ENCODE results near the gene CFAP99.
"Not testable (repeated sequence)": the region's sequence is repeated elsewhere in the genome, so short reads cannot be mapped to it uniquely, and the experiment has no call there.

CFAP99 gene

DNA sequence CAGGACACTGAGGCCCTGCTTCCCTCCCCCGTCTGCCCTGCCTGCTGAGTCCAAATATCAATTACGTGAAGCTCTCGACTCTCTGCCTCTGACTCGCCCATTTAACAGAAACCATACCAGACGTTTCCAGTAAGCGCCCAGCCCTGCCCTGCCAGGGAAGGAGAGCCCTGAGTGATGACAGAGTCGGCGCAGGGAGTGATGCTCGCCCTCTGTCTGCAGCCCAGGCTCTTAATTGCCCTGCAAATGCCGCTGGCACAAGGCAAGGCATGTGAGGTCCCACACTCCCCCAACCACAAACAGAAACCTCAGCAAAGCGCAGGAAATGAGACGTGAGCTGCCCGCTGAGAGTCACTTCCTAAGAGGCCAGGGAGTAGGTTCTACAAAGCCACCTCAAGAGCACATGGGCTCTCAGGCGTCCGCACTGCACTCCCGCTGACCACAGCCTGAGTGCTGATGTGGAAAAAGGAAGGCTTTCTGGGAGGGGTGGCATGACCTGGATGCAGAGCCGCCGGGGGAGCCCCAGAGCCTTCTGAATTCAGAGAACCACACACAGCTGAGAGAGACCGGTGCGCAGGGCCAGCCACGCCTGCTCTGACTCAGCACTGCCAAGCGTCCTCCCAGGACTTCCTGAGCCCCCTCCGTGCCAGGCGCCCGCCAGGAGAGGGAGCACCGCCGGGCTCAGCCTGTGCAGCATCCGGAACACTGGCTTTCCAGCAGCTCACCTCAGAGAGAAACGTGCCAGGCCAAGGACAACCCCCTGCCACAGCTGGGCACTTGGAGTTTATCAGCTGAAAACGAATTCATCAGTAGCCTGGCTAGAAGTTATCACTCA lies 5.7 kb upstream of the CFAP99 start:
- FAIRE-seq, result no peak

- FAIRE-seq, result no peak
Observed at GRCh38 chr4:2413821-2414610, 4.7 kb upstream of the CFAP99 start.

DNA sequence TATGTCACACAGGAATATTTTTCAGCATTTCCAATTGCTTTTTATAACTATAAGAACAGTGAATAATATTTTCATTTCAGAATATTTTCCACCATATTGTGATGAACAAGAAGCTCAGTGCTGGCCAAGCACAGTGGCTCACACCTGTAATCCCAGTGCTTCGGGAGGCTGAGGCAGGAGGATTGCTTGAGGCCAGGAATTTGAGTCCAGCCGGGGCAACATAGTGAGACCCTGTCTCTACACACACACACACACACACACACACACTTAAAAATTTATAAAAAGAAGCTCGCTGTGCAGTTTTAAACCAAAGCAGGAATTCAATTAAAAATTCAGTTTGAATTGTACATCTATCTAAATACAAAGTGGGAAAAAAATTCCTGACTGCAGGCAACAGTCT lies 3.5 kb upstream of the CFAP99 start:
- FAIRE-seq, result no peak

DNA sequence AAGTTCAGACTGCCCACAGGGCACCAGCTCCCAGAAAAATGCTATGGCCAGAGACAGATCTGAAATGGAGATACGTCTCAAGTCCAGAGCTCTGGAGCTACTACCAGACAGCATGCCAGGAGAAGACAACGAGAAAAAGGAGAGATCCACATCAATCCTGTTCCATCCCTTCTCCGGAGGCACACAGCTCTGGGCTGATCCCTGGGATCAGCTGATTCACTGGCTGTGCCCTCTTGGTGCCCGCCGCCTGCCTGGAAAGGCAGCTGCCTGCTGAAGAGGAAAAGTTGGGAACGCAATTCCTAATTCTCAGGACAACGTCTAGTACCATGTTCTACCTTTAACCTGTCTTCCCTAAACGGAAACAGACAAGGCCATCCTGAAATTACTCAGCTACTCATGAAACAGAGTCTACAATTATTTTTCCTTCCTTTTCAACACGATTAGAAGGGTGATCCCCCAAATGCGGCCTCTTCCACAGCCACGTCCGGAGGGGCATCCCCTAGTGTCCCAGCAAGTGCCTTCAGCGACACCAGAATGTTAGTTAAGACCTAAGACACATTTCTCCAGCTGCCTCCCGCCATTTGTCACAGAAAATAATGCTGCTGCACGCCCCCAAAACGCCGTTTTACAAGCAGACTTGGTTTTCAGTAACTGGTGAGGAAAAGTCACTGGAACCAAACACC lies 2.7 kb upstream of the CFAP99 start:
- FAIRE-seq, result no peak

- no peak for FAIRE-seq
Observed at GRCh38 chr4:2416564-2417225, 2.1 kb upstream of the CFAP99 start.

GRCh38 chr4:2417226-2417764 lies 1.5 kb upstream of the CFAP99 start:
- FAIRE-seq, result no peak

DNA sequence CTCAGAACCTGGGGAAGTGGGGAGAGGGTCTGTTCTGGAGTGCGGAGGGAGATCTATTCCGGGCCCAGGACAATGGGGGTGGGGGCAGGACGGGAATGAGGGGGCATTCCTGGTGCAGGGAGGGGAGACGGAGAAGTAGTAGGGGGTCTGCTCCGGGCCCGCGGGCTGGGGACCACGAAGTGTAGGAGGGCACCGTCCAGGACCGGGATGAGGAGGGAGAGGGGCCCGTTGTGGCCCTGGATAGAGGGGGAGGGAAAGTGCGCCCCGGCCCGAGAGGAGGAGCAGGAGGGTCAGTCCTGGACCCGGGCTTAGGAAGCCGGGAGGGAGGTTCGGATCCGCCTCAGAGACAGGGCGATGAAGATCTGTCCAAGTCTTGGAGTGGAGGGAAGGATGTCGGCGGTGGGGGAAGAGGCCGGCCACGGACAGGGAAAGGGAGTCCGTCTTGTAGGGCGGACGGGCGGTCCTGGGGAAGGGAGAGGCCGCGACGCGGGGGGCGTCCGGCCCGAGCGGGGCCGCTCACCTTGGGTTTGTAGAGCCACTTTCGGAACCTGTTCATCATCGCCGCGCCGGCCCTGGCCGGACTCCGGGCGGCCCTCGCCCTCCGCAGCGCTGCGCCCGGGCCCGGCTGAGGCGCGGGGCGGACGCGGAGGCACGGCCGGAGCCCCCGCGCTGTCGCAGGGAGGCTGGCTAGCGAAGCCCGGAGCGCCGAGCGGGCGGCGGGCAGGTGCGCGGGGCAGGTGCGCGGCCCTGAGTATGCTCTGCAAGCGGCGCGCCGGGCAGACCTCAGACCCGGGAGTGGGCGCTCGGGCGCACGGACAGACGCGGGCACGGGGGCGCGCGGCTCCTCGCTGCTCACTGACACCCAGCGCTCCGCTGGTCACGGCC lies 748 bp upstream of the CFAP99 start, which contains the start of gene ZFYVE28:
Gene ZFYVE28 (minus strand): TSS at position 881 of the 885 bp plus-strand sequence. CDS start 322 bp downstream, at position 559.
- FAIRE-seq, result no peak

DNA sequence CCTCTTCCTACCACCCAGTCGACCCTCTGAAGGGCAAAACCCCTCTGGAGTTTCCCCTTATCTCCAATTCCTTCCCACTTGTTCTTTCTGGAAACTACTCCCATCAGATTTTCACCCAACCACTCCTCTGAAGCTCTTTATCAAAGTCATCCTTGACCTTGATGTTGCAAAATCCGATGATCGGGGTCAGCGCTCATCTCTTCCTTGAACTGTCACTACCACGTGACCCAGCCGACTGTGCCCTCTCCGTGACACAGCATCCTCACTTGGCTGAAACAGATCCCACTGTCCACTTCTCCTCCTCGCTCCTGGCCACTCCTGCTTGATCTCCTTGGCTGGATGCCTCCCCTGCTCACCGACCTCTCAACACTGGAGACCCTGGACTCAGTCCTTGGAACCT lies 1.1 kb downstream of the CFAP99 start:
- FAIRE-seq, result no peak

DNA sequence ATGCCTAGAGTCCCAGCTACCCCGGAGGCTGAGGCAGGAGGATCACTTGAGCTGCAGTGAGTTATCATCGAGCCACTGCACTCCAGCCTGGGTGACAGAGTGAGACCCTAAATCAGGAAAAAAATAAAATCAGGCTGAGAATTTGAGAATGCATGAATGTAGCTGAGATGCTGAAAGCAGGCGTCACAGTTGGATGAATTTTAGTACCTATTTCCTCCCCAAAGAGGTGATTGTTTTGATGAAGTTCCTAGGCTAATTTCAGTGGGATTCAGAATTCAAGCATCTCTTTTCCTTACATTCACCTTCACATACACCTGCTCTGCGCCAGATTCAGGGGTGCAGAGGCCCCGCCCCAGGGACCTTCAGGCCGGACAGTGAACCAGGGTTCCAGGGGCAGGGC lies 3.2 kb downstream of the CFAP99 start:
- FAIRE-seq, result no peak

- no peak for FAIRE-seq
Observed at GRCh38 chr4:2423066-2423465, 4.3 kb downstream of the CFAP99 start.

DNA sequence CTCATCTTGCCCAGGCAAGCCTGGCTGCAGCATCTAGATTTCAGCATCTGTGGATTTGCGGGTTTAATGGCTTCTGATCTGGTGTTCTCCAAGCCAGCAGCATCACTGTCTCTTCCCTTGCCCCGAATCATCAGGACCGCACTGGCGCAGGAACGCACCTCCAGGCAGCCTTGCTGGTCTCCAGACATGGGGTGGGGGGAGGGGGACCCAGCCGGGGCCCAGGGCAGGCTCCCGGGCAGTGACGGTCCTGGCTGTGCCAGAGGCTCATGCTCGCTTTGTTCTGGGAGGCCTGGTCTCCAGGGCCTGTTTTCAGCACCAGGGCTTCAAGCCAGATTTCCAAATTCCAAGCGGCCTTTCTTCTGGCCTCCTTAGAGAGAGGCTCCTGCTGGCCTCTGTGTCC lies 4.9 kb downstream of the CFAP99 start:
- no peak for FAIRE-seq

GRCh38 chr4:2424581-2424980 lies 5.8 kb downstream of the CFAP99 start:
- no peak for FAIRE-seq

DNA sequence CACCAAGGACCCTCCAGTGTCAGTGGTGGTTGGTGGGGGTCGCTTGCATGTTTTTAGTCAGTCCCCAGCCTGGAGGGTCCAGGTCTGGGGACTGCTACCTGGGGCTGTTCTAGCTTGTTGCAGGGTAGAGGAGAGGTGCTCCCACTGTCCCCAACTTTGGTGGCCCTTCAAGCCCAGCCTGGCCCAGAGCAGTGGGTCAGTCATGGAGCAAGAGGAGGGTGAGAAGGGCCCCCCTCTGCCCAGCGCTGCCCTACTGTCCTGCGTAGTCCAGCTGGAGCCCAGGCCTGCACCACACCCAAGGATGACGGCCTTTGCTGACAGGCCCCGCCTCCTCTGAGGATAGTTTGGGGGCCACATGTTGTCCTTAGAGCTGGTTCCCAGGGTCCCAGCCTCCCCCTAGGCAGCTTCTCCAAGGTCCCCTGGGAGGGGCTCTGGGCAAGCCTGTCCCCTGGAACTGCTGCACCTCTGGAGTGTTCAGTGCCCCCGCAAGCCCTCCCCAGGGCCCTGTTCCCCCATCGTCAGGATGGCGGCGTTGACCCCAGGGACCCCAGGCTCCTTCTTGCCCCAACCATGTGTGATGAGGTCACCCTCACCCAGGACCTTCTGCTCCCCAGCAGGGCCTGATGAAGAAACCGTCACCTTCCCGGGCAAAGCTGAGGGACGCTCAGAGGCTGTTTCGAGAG lies 6.8 kb downstream of the CFAP99 start:
- no peak for FAIRE-seq

- no peak for FAIRE-seq
Observed at GRCh38 chr4:2426069-2426397, 7.3 kb downstream of the CFAP99 start.

- no peak for FAIRE-seq
Observed at GRCh38 chr4:2426711-2427275, 8.0 kb downstream of the CFAP99 start.

- FAIRE-seq, result no peak
Observed at GRCh38 chr4:2427383-2428334, 8.9 kb downstream of the CFAP99 start.

DNA sequence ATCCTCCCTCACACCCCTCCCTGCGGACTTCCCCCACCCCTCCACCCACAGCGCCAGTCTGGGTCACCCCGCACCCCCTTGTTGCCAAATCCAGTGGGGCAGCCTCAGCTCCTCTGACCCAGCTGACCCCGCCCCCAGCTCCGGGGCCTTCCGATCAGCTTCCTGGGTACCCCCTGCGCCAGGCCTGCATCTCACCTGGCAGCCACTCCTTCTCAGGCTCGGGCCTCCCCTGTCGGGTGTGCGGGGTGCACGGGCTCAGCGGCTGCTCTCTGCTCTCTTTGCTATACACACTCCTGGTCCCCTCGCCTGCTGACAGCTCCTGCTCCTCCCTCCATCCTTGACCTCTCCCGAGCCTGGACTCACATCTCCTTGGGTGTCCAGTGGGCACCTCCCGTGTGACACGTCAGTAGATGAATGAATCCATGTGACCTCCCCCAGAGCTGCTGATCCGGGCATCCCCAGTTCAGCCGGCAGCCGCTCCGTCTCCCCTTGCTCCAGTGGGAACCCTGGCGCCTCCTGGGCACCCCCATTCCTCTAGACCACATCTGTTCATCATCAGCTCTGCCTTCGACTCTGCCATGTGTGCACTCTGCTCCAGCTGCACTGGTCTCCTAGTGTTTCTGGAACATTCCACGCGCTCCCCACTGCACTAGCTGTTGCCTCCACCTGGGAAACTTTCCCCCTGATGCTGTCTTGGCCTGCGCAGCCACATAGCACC lies 9.9 kb downstream of the CFAP99 start:
- no peak for FAIRE-seq

- FAIRE-seq, result not testable (repeated sequence)
Observed at GRCh38 chr4:2429945-2430757, 11.4 kb downstream of the CFAP99 start.

Data from colon (tissue), 2 donors.